Transverse colon (tissue), 4 donors: Measurements from ENCODE around the gene POU3F1. TPM values are rescaled to one million over a fixed set of nuclear protein-coding genes. Genes with fewer than 3 reads are reported as not detected.

Source experiments
- DNase-seq: peaks from one replicate; pipeline ENCODE4 v3.0.0-alpha.2; 2019
- H3K27ac ChIP-seq, 4 donors: fragments of 200-600 bp; sonication (generic); 2 replicates each; pipeline ENCODE4 v1.5.1; 2016 to 2018; ENCODE audit warnings: inconsistent platforms in 4 of 4
- H3K27me3 ChIP-seq: fragments of 200-600 bp; sonication (generic); 2 replicates; pipeline ENCODE4 v1.5.1; 2017; ENCODE audit warnings: inconsistent platforms
- H3K36me3 ChIP-seq, 4 donors: fragments of 200-600 bp; sonication (generic); 2 replicates each; pipeline ENCODE4 v1.5.1; 2017 to 2019; ENCODE audit warnings: inconsistent platforms in 4 of 4
- H3K4me1 ChIP-seq, 4 donors: fragments of 200-600 bp; sonication (generic); 2 replicates each; pipeline ENCODE4 v1.5.1; 2017 to 2020; ENCODE audit warnings: inconsistent platforms in 4 of 4
- H3K4me3 ChIP-seq, 4 donors: fragments of 200-600 bp; sonication (generic); 1 replicate in 1 of 4; 2 replicates in 3 of 4; pipeline versions ENCODE4 v1.5.1 to v1.6.1; 2017 to 2019; ENCODE audit warnings: inconsistent platforms in 4 of 4
- H3K9me3 ChIP-seq, 2 donors: fragments of 200-600 bp; sonication (generic); 2 replicates each; pipeline ENCODE4 v1.5.1; 2017 to 2019; ENCODE audit warnings: inconsistent platforms in 2 of 2
- CTCF ChIP-seq, 5 experiments: fragments of 200-600 bp in 3 of 5; fragments of 450-650 bp in 2 of 5; sonication (generic) in 3 of 5; IDR thresholded peaks; 1 replicate in 2 of 5; 2 replicates in 3 of 5; pipeline ENCODE4 v1.5.1; 2016 to 2017; ENCODE audit warnings: antibody characterized with exemption in 5 of 5, inconsistent platforms in 3 of 5, mild to moderate bottlenecking in 2 of 5, moderate library complexity in 1 of 5
- EP300 ChIP-seq: sonication (generic); formaldehyde crosslinking; IDR thresholded peaks from one replicate; pipeline ENCODE4 v1.6.1; 2017; ENCODE audit warnings: antibody characterized with exemption, low read depth
- POLR2A ChIP-seq: fragments of 450-650 bp; IDR thresholded peaks from one replicate; pipeline ENCODE4 v1.6.1; 2016; ENCODE audit warnings: antibody characterized with exemption, mild to moderate bottlenecking, moderate library complexity
- POLR2AphosphoS5 ChIP-seq, 3 donors: sonication (generic); formaldehyde crosslinking; IDR thresholded peaks; one replicate each; pipeline ENCODE4 v1.6.1; 2016; ENCODE audit warnings: antibody characterized with exemption in 3 of 3
- WGBS, 2 donors: methylation state at CpG; one replicate each; pipeline ENCODE4 v1.1.5; 2018; ENCODE audit warnings: low coverage in 1 of 2; 5-methylcytosine and 5-hydroxymethylcytosine counted together
- in situ Hi-C, 4 donors: fragments of 200-750 bp; cut with MboI; loops; one replicate each; pipeline versions ENCODE4 v1.15.0 to v1.15.1; 2017; ENCODE audit warnings: low sequenced_read_pairs in 3 of 4, low pct_ligation_motif_present in 1 of 4, low pct_unique_long_range_greater_than_20kb in 1 of 4
- intact Hi-C: fragments of 100-400 bp; cut with DNase I; formaldehyde crosslinking; loops from one replicate; pipeline ENCODE4 v1.15.1; 2023; ENCODE audit warnings: low total_unique reads
- small RNA-seq, 4 donors: library from RNA; depleted of rRNA; stranded (forward); fragments of <200 nt; gene quantifications; one replicate each; pipeline ENCODE3, GENCODE V24; 2016
- total RNA-seq, 4 donors: library from RNA; depleted of rRNA; stranded (reverse); fragments of >200 nt; gene quantifications; one replicate each; pipeline ENCODE4 v1.1.0, GENCODE V29; 2016

Gene POU3F1
- total RNA-seq, 4 donors from 2014 or later, result not detected

GRCh38 chr1:37997256-37998088, 49.1 kb downstream of the POU3F1 start:
- H3K4me3 ChIP-seq, result no peak overlapping the region
- DNase-seq, result no peak
- in situ Hi-C loops, result no loop called here
- peaks cover 7% of the 10 kb centered on the region for H3K27me3 ChIP-seq
- WGBS, 2 donors, result 86% methylated on average over 25 of the region's 25 CpGs; no CpG with 5 or more reads in 1 of the 2 donors
- no peaks in the 10 kb centered on the region for H3K9me3 ChIP-seq
- intact Hi-C loops, result no loop called here
- H3K4me1 ChIP-seq, result peaks cover 30 to 60% (median 49%) of the 10 kb centered on the region in 4 donors
- peak overlapping the region; percentile 82 to 94 (median 90) for H3K27ac ChIP-seq
- no peak for TF ChIP-seq CTCF (IDR thresholded peaks at IDR 0.05)
- TF ChIP-seq POLR2A, result no peak
- TF ChIP-seq EP300, result no peak
- no peak for TF ChIP-seq POLR2AphosphoS5 (IDR thresholded peaks at IDR 0.05)
- H3K36me3 ChIP-seq, result no peaks in the 10 kb centered on the region

- Histone ChIP-seq H3K9me3 (no peaks in the 10 kb centered on the region), H3K4me1 (peaks cover 22 to 49% (median 38%) of the 10 kb centered on the region in 4 donors), H3K4me3 (peak overlapping the region; percentile 39 to 53 (median 47)), H3K27me3 (peaks cover 7% of the 10 kb centered on the region), H3K27ac (peak overlapping the region; percentile 82 to 94 (median 90)), H3K36me3 (no peaks in the 10 kb centered on the region)
- intact Hi-C loops, result loop anchor here (1.0 kb wide), 1 partner anchor 17 kb away; no protein-coding TSS in a partner anchor
- 23 to 32% methylated on average over 3 to 46 of the region's 46 CpGs for WGBS, 2 donors
- DNase-seq, result peak; percentile 74
- in situ Hi-C loops, result no loop called here
- no peak for TF ChIP-seq POLR2A
- no peak for TF ChIP-seq CTCF (IDR thresholded peaks at IDR 0.05)
- peak; percentile 64 for TF ChIP-seq EP300
- TF ChIP-seq POLR2AphosphoS5 (IDR thresholded peaks at IDR 0.05), result peak; percentile 74 to 75 (median 74)
These were observed 50.7 kb downstream of the POU3F1 start for GRCh38 chr1:37995751-37996345.

GRCh38 chr1:37994886-37995566, 51.6 kb downstream of the POU3F1 start:
- H3K4me1 ChIP-seq, result peaks cover 19 to 47% (median 31%) of the 10 kb centered on the region in 4 donors
- in situ Hi-C loops (no loop called here), intact Hi-C loops (loop anchor here (1.0 kb wide), 1 partner anchor 18 kb away; no protein-coding TSS in a partner anchor)
- H3K27me3 ChIP-seq, result peaks cover 7% of the 10 kb centered on the region
- H3K27ac ChIP-seq, result peak overlapping the region; percentile 82 to 94 (median 90)
- no peak for TF ChIP-seq POLR2A
- WGBS, 2 donors, result 58 to 59% methylated on average over 3 to 11 of the region's 11 CpGs
- no peaks in the 10 kb centered on the region for H3K36me3 ChIP-seq
- H3K4me3 ChIP-seq, result peak overlapping the region in 3 of 4 donors; percentile 39 to 53 (median 46)
- no peak for DNase-seq
- no peaks in the 10 kb centered on the region for H3K9me3 ChIP-seq

Small RNA genes within 50 kb of the gene (small RNA-seq; reads per million reads assigned to genes)
- 0 reads per million in 4 donors for gene MIR3659

Other genes with a start within 250 kb of the POU3F1 start
- gene C1orf122, start 239.0 kb downstream of the POU3F1 start, total RNA-seq, result 10 to 100 TPM; 48.9 to 71.6 (median 55.2) TPM
- 10 to 100 TPM in 3 of 4 donors, 1 to 10 TPM in 1; 3.4 to 17.2 (median 11.6) TPM for gene YRDC, start 238.6 kb downstream of the POU3F1 start, total RNA-seq
- gene MTF1, start 187.2 kb downstream of the POU3F1 start, total RNA-seq, result 10 to 100 TPM in 2 of 4 donors, 1 to 10 TPM in 2; 2.2 to 20.2 (median 9.3) TPM
- 10 to 100 TPM; 32.6 to 43.6 (median 39.1) TPM for gene INPP5B, start 99.7 kb downstream of the POU3F1 start, total RNA-seq
- 10 to 100 TPM; 17.7 to 55.0 (median 39.5) TPM for gene SF3A3, start 56.8 kb downstream of the POU3F1 start, total RNA-seq
- gene FHL3, start 41.3 kb downstream of the POU3F1 start, total RNA-seq, result 10 to 100 TPM in 3 of 4 donors, 1 to 10 TPM in 1; 3.0 to 19.1 (median 12.2) TPM
- gene UTP11, start 34.1 kb downstream of the POU3F1 start, total RNA-seq, result 10 to 100 TPM in 2 of 4 donors, 1 to 10 TPM in 2; 3.2 to 22.2 (median 15.3) TPM